Measurements from ENCODE around the gene OR5AU1.

- TF ChIP-seq CTCF (conservative IDR thresholded peaks at IDR 0.05) (peak; percentile 76), EZH2 (IDR thresholded peaks at IDR 0.05; ENCODE audit: low read depth) (no peak)
Measured at GRCh38 chr14:21106498-21107282, 49.2 kb downstream of the OR5AU1 start.
